Stimulated activated naive B cell treated with anti-CD40 and anti-IgM and Interleukin-4, amounts not matched to agents 10 μg/mL and 1 μg/mL and 100 μg/mL, for 72 hours (primary cell): ENCODE measurements around the gene TTLL8.

Source experiments
- ATAC-seq, 2 donors: fragments of 150-1000 bp; cut with Tn5 transposase; replicated peaks; 2 replicates each; pipeline ENCODE4 v1.10.0; 2021; ENCODE audit warnings: moderate library complexity in 1 of 2
- DNase-seq: peaks from one replicate; pipeline ENCODE4 v3.0.0; 2021
- H3K27ac Mint-ChIP-seq: one replicate; pipeline ENCODE4 v1.8.0; 2022; ENCODE audit warnings: mild to moderate bottlenecking, mixed read lengths
- H3K27me3 Mint-ChIP-seq, 2 donors: one replicate each; pipeline ENCODE4 v1.8.0; 2022; ENCODE audit warnings: mixed read lengths in 2 of 2
- H3K36me3 Mint-ChIP-seq, 2 donors: one replicate each; pipeline ENCODE4 v1.8.0; 2022; ENCODE audit warnings: mixed read lengths in 2 of 2, mild to moderate bottlenecking in 1 of 2
- H3K4me1 Mint-ChIP-seq, 2 donors: one replicate each; pipeline ENCODE4 v1.8.0; 2022; ENCODE audit warnings: mixed read lengths in 2 of 2, mild to moderate bottlenecking in 1 of 2
- H3K4me3 Mint-ChIP-seq, 2 donors: one replicate each; pipeline ENCODE4 v1.8.0; 2022; ENCODE audit warnings: mild to moderate bottlenecking in 2 of 2, mixed read lengths in 2 of 2, moderate library complexity in 1 of 2
- H3K9me3 Mint-ChIP-seq, 2 donors: one replicate each; pipeline ENCODE4 v1.8.0; 2022; ENCODE audit warnings: mixed read lengths in 2 of 2, mild to moderate bottlenecking in 1 of 2

TTLL8 gene

GRCh38 chr22:50009251-50009650, 48.8 kb downstream of the TTLL8 start:
- Mint-ChIP-seq H3K4me3 (no peak overlapping the region), H3K27me3 (peaks cover 0 to 16% of the 10 kb centered on the region in 2 donors), H3K27ac (no peak overlapping the region), H3K9me3 (no peaks in the 10 kb centered on the region), H3K36me3 (no peaks in the 10 kb centered on the region), H3K4me1 (peaks cover 35 to 46% of the 10 kb centered on the region in 2 donors)
- DNase-seq (no peak), ATAC-seq (no peak)

GRCh38 chr22:50008151-50009040, 49.7 kb downstream of the TTLL8 start:
- Mint-ChIP-seq H3K4me1 (peaks cover 28 to 38% of the 10 kb centered on the region in 2 donors), H3K36me3 (no peaks in the 10 kb centered on the region), H3K27ac (peak overlapping the region; percentile 67), H3K27me3 (peaks cover 4 to 14% of the 10 kb centered on the region in 2 donors), H3K4me3 (no peak overlapping the region), H3K9me3 (no peaks in the 10 kb centered on the region)
- DNase-seq (no peak), ATAC-seq (no peak)

GRCh38 chr22:50007057-50007511, 51.0 kb downstream of the TTLL8 start:
- Mint-ChIP-seq H3K4me1 (peaks cover 21 to 26% of the 10 kb centered on the region in 2 donors), H3K36me3 (no peaks in the 10 kb centered on the region), H3K27me3 (peaks cover 8 to 14% of the 10 kb centered on the region in 2 donors), H3K9me3 (no peaks in the 10 kb centered on the region), H3K27ac (no peak overlapping the region), H3K4me3 (no peak overlapping the region)
- no peak for ATAC-seq
- DNase-seq, result no peak

GRCh38 chr22:50004918-50005317, 53.2 kb downstream of the TTLL8 start:
- Mint-ChIP-seq H3K36me3 (no peaks in the 10 kb centered on the region), H3K27me3 (peaks cover 8 to 18% of the 10 kb centered on the region in 2 donors), H3K4me3 (no peak overlapping the region), H3K27ac (no peak overlapping the region), H3K9me3 (no peaks in the 10 kb centered on the region), H3K4me1 (peaks cover 9 to 15% of the 10 kb centered on the region in 2 donors)
- no peak for DNase-seq
- ATAC-seq, result no peak

GRCh38 chr22:50002791-50003190, 55.3 kb downstream of the TTLL8 start:
- Mint-ChIP-seq H3K4me3 (peak overlapping the region in 1 of 2 donors; percentile 21), H3K9me3 (no peaks in the 10 kb centered on the region), H3K27me3 (peaks cover 18 to 33% of the 10 kb centered on the region in 2 donors), H3K27ac (no peak overlapping the region), H3K36me3 (no peaks in the 10 kb centered on the region), H3K4me1 (peaks cover 5 to 17% of the 10 kb centered on the region in 2 donors)
- ATAC-seq, result no peak
- DNase-seq, result no peak

GRCh38 chr22:50001388-50002231, 56.5 kb downstream of the TTLL8 start:
- no peaks in the 10 kb centered on the region for H3K9me3 Mint-ChIP-seq
- H3K4me1 Mint-ChIP-seq, result peaks cover 5 to 19% of the 10 kb centered on the region in 2 donors
- peaks cover 18 to 33% of the 10 kb centered on the region in 2 donors for H3K27me3 Mint-ChIP-seq
- no peak overlapping the region for H3K27ac Mint-ChIP-seq
- ATAC-seq (peak in 1 of 2 donors; percentile 48), DNase-seq (no peak)
- no peak overlapping the region for H3K4me3 Mint-ChIP-seq
- H3K36me3 Mint-ChIP-seq, result no peaks in the 10 kb centered on the region

- H3K9me3 Mint-ChIP-seq, result no peaks in the 10 kb centered on the region
- DNase-seq, result no peak
- no peak for ATAC-seq
Observed at GRCh38 chr22:50000587-50001387, 57.3 kb downstream of the TTLL8 start.

GRCh38 chr22:49999946-50000586, 58.0 kb downstream of the TTLL8 start:
- no peak for ATAC-seq
- Mint-ChIP-seq H3K27ac (no peak overlapping the region), H3K9me3 (no peaks in the 10 kb centered on the region), H3K27me3 (peaks cover 18 to 33% of the 10 kb centered on the region in 2 donors), H3K4me3 (peak overlapping the region in 1 of 2 donors; percentile 28), H3K36me3 (no peaks in the 10 kb centered on the region), H3K4me1 (peaks cover 5 to 19% of the 10 kb centered on the region in 2 donors)
- no peak for DNase-seq

More at GRCh38 chr22:50000587-50001387, 57.3 kb downstream of the TTLL8 start:
- Mint-ChIP-seq H3K27me3 (peaks cover 18 to 33% of the 10 kb centered on the region in 2 donors), H3K4me1 (peaks cover 5 to 21% of the 10 kb centered on the region in 2 donors), H3K27ac (no peak overlapping the region), H3K4me3 (peak overlapping the region in 1 of 2 donors; percentile 12), H3K36me3 (no peaks in the 10 kb centered on the region)

GRCh38 chr22:49999063-49999945, 58.8 kb downstream of the TTLL8 start:
- Mint-ChIP-seq H3K27me3 (peaks cover 18 to 33% of the 10 kb centered on the region in 2 donors), H3K27ac (no peak overlapping the region), H3K4me3 (no peak overlapping the region), H3K36me3 (no peaks in the 10 kb centered on the region), H3K4me1 (peaks cover 13 to 20% of the 10 kb centered on the region in 2 donors), H3K9me3 (no peaks in the 10 kb centered on the region)
- peak; percentile 57 for ATAC-seq
- no peak for DNase-seq

- DNase-seq (no peak), ATAC-seq (no peak)
- Mint-ChIP-seq H3K27me3 (peaks cover 16 to 33% of the 10 kb centered on the region in 2 donors), H3K36me3 (no peaks in the 10 kb centered on the region), H3K4me3 (peak overlapping the region in 1 of 2 donors; percentile 31), H3K4me1 (peaks cover 19 to 24% of the 10 kb centered on the region in 2 donors), H3K9me3 (no peaks in the 10 kb centered on the region), H3K27ac (no peak overlapping the region)
Observed at GRCh38 chr22:49998718-49999062, 59.4 kb downstream of the TTLL8 start.

GRCh38 chr22:49997932-49998717, 60.0 kb downstream of the TTLL8 start:
- H3K36me3 Mint-ChIP-seq, result no peaks in the 10 kb centered on the region
- peaks cover 25 to 28% of the 10 kb centered on the region in 2 donors for H3K4me1 Mint-ChIP-seq
- H3K27ac Mint-ChIP-seq, result no peak overlapping the region
- ATAC-seq (no peak), DNase-seq (no peak)
- no peaks in the 10 kb centered on the region for H3K9me3 Mint-ChIP-seq
- peaks cover 14 to 32% of the 10 kb centered on the region in 2 donors for H3K27me3 Mint-ChIP-seq
- H3K4me3 Mint-ChIP-seq, result peak overlapping the region in 1 of 2 donors; percentile 31

- peaks cover 31 to 32% of the 10 kb centered on the region in 2 donors for H3K4me1 Mint-ChIP-seq
- ATAC-seq (no peak), DNase-seq (no peak)
- H3K4me3 Mint-ChIP-seq, result no peak overlapping the region
- H3K27me3 Mint-ChIP-seq, result peaks cover 10 to 27% of the 10 kb centered on the region in 2 donors
- H3K36me3 Mint-ChIP-seq, result no peaks in the 10 kb centered on the region
- H3K9me3 Mint-ChIP-seq, result no peaks in the 10 kb centered on the region
- H3K27ac Mint-ChIP-seq, result no peak overlapping the region
Observed at GRCh38 chr22:49997251-49997599, 60.9 kb downstream of the TTLL8 start.
